ENCODE data around the gene NCF2. TPM values are rescaled to one million over a fixed set of nuclear protein-coding genes. Genes with fewer than 3 reads are reported as not detected.

The NCF2 gene
- total RNA-seq, 3 donors from 2014 or later (not counting 1 experiment from before 2014, with no cell fraction given): 10.4 to 21.7 (median 14.8) TPM

- Histone ChIP-seq H3K27me3 (ENCODE audit: control insufficient read depth, insufficient read depth, low read length) (no peaks in the 10 kb centered on the region), H3K27ac (ENCODE audit: low read length) (no peak overlapping the region), H3K36me3 (ENCODE audit: control insufficient read depth, insufficient read depth, low read length) (peaks cover 52% of the 10 kb centered on the region), H3K4me1 (ENCODE audit: control insufficient read depth, insufficient read depth, low read length) (no peaks in the 10 kb centered on the region), H3K4me3 (ENCODE audit: low read length) (no peak overlapping the region), H3K9me3 (ENCODE audit: control insufficient read depth, insufficient read depth, low read length) (no peaks in the 10 kb centered on the region)
- Mint-ChIP-seq H3K27ac (peak overlapping the region; percentile 19 to 50), H3K9me3 (no peaks in the 10 kb centered on the region), H3K4me1 (peaks cover 5 to 11% of the 10 kb centered on the region in 2 donors), H3K36me3 (peaks cover 6% of the 10 kb centered on the region), H3K27me3 (ENCODE audit: low read depth in 2 of 2) (no peaks in the 10 kb centered on the region), H3K4me3 (no peak overlapping the region)
- no CpG with 5 or more reads among the region's 1 CpG for WGBS (ENCODE audit: insufficient coverage)
- intact Hi-C loops (cut with micrococcal nuclease): no loop called here
- no peak for TF ChIP-seq CTCF (IDR thresholded peaks at IDR 0.05)
- ATAC-seq: no peak
- no peak for DNase-seq
These were observed 69.9 kb downstream of the NCF2 start for GRCh38 chr1:183520379-183520778.

GRCh38 chr1:183517401-183517800 is 72.9 kb downstream of the NCF2 start:
- Histone ChIP-seq H3K4me1 (ENCODE audit: control insufficient read depth, insufficient read depth, low read length) (no peaks in the 10 kb centered on the region), H3K4me3 (ENCODE audit: low read length) (no peak overlapping the region), H3K9me3 (ENCODE audit: control insufficient read depth, insufficient read depth, low read length) (no peaks in the 10 kb centered on the region), H3K27me3 (ENCODE audit: control insufficient read depth, insufficient read depth, low read length) (no peaks in the 10 kb centered on the region), H3K27ac (ENCODE audit: low read length) (no peak overlapping the region), H3K36me3 (ENCODE audit: control insufficient read depth, insufficient read depth, low read length) (peaks cover 39% of the 10 kb centered on the region)
- Mint-ChIP-seq H3K27me3 (ENCODE audit: low read depth in 2 of 2) (no peaks in the 10 kb centered on the region), H3K27ac (peak overlapping the region in 1 of 2 donors; percentile 32), H3K4me1 (peaks cover 5 to 24% of the 10 kb centered on the region in 2 donors), H3K36me3 (peaks cover 6% of the 10 kb centered on the region), H3K4me3 (no peak overlapping the region), H3K9me3 (no peaks in the 10 kb centered on the region)
- WGBS (ENCODE audit: insufficient coverage): 93% methylated on average over 6 of the region's 6 CpGs
- no peak for ATAC-seq
- no peak for DNase-seq
- TF ChIP-seq CTCF (IDR thresholded peaks at IDR 0.05): no peak
- intact Hi-C loops (cut with micrococcal nuclease): no loop called here

GRCh38 chr1:183516725-183517124 is 73.5 kb downstream of the NCF2 start:
- 100% methylated on average over 1 of the region's 2 CpGs for WGBS (ENCODE audit: insufficient coverage)
- H3K4me3 Mint-ChIP-seq: no peak overlapping the region
- Histone ChIP-seq H3K27me3 (ENCODE audit: control insufficient read depth, insufficient read depth, low read length) (no peaks in the 10 kb centered on the region), H3K9me3 (ENCODE audit: control insufficient read depth, insufficient read depth, low read length) (no peaks in the 10 kb centered on the region), H3K4me3 (ENCODE audit: low read length) (no peak overlapping the region), H3K27ac (ENCODE audit: low read length) (no peak overlapping the region), H3K4me1 (ENCODE audit: control insufficient read depth, insufficient read depth, low read length) (no peaks in the 10 kb centered on the region), H3K36me3 (ENCODE audit: control insufficient read depth, insufficient read depth, low read length) (peaks cover 36% of the 10 kb centered on the region)
- ATAC-seq: no peak
- H3K4me1 Mint-ChIP-seq: peaks cover 11 to 28% of the 10 kb centered on the region in 2 donors
- no peak overlapping the region for H3K27ac Mint-ChIP-seq
- H3K36me3 Mint-ChIP-seq: peaks cover 4% of the 10 kb centered on the region
- no peaks in the 10 kb centered on the region for H3K27me3 Mint-ChIP-seq (ENCODE audit: low read depth in 2 of 2)
- no peak for DNase-seq
- no peaks in the 10 kb centered on the region for H3K9me3 Mint-ChIP-seq
- no peak for TF ChIP-seq CTCF (IDR thresholded peaks at IDR 0.05)
- intact Hi-C loops (cut with micrococcal nuclease): no loop called here

- Mint-ChIP-seq H3K36me3 (no peaks in the 10 kb centered on the region), H3K4me1 (peaks cover 15 to 31% of the 10 kb centered on the region in 2 donors), H3K27ac (no peak overlapping the region), H3K4me3 (no peak overlapping the region), H3K27me3 (ENCODE audit: low read depth in 2 of 2) (no peaks in the 10 kb centered on the region), H3K9me3 (no peaks in the 10 kb centered on the region)
- no peak overlapping the region for H3K4me3 ChIP-seq (ENCODE audit: low read length)
- no peaks in the 10 kb centered on the region for H3K9me3 ChIP-seq (ENCODE audit: control insufficient read depth, insufficient read depth, low read length)
- intact Hi-C loops (cut with micrococcal nuclease): no loop called here
- no peaks in the 10 kb centered on the region for H3K4me1 ChIP-seq (ENCODE audit: control insufficient read depth, insufficient read depth, low read length)
- H3K27ac ChIP-seq (ENCODE audit: low read length): no peak overlapping the region
- 93% methylated on average over 2 of the region's 2 CpGs for WGBS (ENCODE audit: insufficient coverage)
- ATAC-seq: no peak
- H3K36me3 ChIP-seq (ENCODE audit: control insufficient read depth, insufficient read depth, low read length): peaks cover 32% of the 10 kb centered on the region
- TF ChIP-seq CTCF (IDR thresholded peaks at IDR 0.05): no peak
- no peaks in the 10 kb centered on the region for H3K27me3 ChIP-seq (ENCODE audit: control insufficient read depth, insufficient read depth, low read length)
- no peak for DNase-seq
These were observed 75.1 kb downstream of the NCF2 start for GRCh38 chr1:183515002-183515689.
